Measurements from ENCODE around the gene CENPP. TPM values are rescaled to one million over a fixed set of nuclear protein-coding genes. Genes with fewer than 3 reads are reported as not detected.

Gene CENPP
- total RNA-seq, 2 donors from 2014 or later = 3.1 to 11.0 TPM

GRCh38 chr9:92525306-92525705, 199.6 kb downstream of the CENPP start:
- no peak for TF ChIP-seq CTCF (IDR thresholded peaks at IDR 0.05)
- DNase-seq = no peak
- intact Hi-C loops (cut with DNase I) = no loop called here
- Histone ChIP-seq H3K4me1 (no peaks in the 10 kb centered on the region), H3K27me3 (no peaks in the 10 kb centered on the region), H3K9me3 (no peaks in the 10 kb centered on the region), H3K27ac (no peak overlapping the region), H3K9ac (ENCODE audit: low read depth in 2 of 2, low read length in 2 of 2) (no peak overlapping the region), H3K4me3 (no peak overlapping the region), H3K36me3 (no peaks in the 10 kb centered on the region)

- Histone ChIP-seq H3K9ac (ENCODE audit: low read depth in 2 of 2, low read length in 2 of 2) (no peak overlapping the region), H3K36me3 (no peaks in the 10 kb centered on the region), H3K9me3 (no peaks in the 10 kb centered on the region), H3K27ac (no peak overlapping the region), H3K4me1 (no peaks in the 10 kb centered on the region), H3K4me3 (no peak overlapping the region), H3K27me3 (no peaks in the 10 kb centered on the region)
- TF ChIP-seq CTCF (IDR thresholded peaks at IDR 0.05) = no peak
- intact Hi-C loops (cut with DNase I) = no loop called here
- no peak for DNase-seq
These were observed 201.6 kb downstream of the CENPP start for GRCh38 chr9:92527291-92527828.

GRCh38 chr9:92527832-92528521, 202.2 kb downstream of the CENPP start:
- intact Hi-C loops (cut with DNase I) = no loop called here
- Histone ChIP-seq H3K27ac (no peak overlapping the region), H3K4me1 (no peaks in the 10 kb centered on the region), H3K36me3 (no peaks in the 10 kb centered on the region), H3K4me3 (no peak overlapping the region), H3K9ac (ENCODE audit: low read depth in 2 of 2, low read length in 2 of 2) (no peak overlapping the region), H3K27me3 (no peaks in the 10 kb centered on the region), H3K9me3 (no peaks in the 10 kb centered on the region)
- DNase-seq = no peak
- TF ChIP-seq CTCF (IDR thresholded peaks at IDR 0.05) = no peak

- Histone ChIP-seq H3K4me3 (no peak overlapping the region), H3K4me1 (no peaks in the 10 kb centered on the region), H3K36me3 (no peaks in the 10 kb centered on the region), H3K27ac (no peak overlapping the region), H3K9me3 (no peaks in the 10 kb centered on the region), H3K9ac (ENCODE audit: low read depth in 2 of 2, low read length in 2 of 2) (no peak overlapping the region), H3K27me3 (no peaks in the 10 kb centered on the region)
- intact Hi-C loops (cut with DNase I) = no loop called here
- no peak for TF ChIP-seq CTCF (IDR thresholded peaks at IDR 0.05)
- DNase-seq = no peak
These were observed 202.7 kb downstream of the CENPP start for GRCh38 chr9:92528522-92528849.

GRCh38 chr9:92529124-92529523, 203.4 kb downstream of the CENPP start:
- H3K36me3 ChIP-seq = no peaks in the 10 kb centered on the region
- no peak overlapping the region for H3K4me3 ChIP-seq
- DNase-seq = no peak
- intact Hi-C loops (cut with DNase I) = no loop called here
- H3K27ac ChIP-seq = no peak overlapping the region
- H3K9ac ChIP-seq (ENCODE audit: low read depth in 2 of 2, low read length in 2 of 2) = no peak overlapping the region
- H3K27me3 ChIP-seq = no peaks in the 10 kb centered on the region
- H3K4me1 ChIP-seq = no peaks in the 10 kb centered on the region
- TF ChIP-seq CTCF (IDR thresholded peaks at IDR 0.05) = no peak
- no peaks in the 10 kb centered on the region for H3K9me3 ChIP-seq
